GM10248 (cell line): ENCODE measurements around the gene CABP1.
"Not testable (repeated sequence)": the region's sequence is repeated elsewhere in the genome, so short reads cannot be mapped to it uniquely, and the experiment has no call there.

Experiments used
- CTCF ChIA-PET: fragments of 300-600 bp; sonication (Branson Sonifier 250); formaldehyde crosslinking; extraction: SDS; loops from one replicate; lab custom pipeline; 2021; ENCODE audit warnings: antibody characterized with exemption; lab: Yijun Ruan, JAX
- POLR2A ChIA-PET: fragments of 350-650 bp; sonication (Branson Sonifier 250); formaldehyde crosslinking; extraction: SDS; loops from one replicate; lab custom pipeline; 2020; ENCODE audit warnings: antibody characterized with exemption; lab: Yijun Ruan, JAX
- DNase-seq: peaks from one replicate; pipeline ENCODE4 v3.0.0; 2012; ENCODE audit errors: extremely low spot score
- CTCF ChIP-seq: IDR thresholded peaks from 2 replicates; pipeline ENCODE4 v1.5.1; 2012; ENCODE audit warnings: mild to moderate bottlenecking, low read depth; ENCODE audit errors: extremely low read depth, missing control alignments, control extremely low read depth

CABP1 gene

GRCh38 chr12:120666571-120667390, 26.4 kb downstream of the CABP1 start:
- ChIA-PET POLR2A (no interaction called here), CTCF (interaction anchor here (2.3 to 2.6 kb wide), 3 partner anchors 12 to 20 kb away, joined by 6 to 13 read pairs (median 8); no protein-coding TSS in a partner anchor)
- TF ChIP-seq CTCF = no peak
- no peak for DNase-seq

DNA sequence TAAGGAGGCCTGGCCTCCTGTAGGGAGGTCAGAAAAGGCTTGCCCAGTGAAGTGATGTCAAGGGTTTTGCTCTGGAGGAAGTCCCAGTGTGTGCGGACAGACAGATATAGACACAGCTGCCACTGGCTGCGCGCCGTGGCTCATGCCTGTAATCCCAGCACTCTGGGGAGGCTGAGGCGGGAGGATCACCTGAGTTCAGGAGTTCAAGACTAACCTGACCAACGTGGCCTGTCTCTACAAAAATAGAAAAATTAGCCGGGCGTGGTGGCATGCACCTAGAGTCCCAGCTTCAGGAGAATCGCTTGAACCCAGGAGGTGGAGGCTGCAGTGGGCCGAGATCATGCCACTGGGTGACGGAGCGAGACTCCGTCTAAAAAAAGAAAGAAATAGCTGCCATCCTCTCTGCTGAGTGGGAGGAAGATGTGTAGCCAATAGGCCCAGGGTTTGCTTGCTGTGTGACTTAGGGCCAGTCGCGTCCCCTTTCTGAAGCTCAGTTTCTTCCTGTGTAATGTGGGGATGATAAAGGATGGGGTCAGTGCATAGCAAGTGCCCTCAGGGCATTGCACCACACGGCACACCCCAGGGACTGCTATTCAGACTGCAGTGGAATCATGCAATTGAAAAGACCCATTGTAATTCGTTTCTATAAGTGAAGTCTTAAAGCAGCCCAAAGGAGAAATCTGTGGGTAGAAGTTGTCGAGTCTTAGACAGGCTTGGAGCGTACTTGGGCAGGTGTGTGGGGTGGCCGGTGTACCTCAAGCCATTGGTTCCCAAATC, 27.9 kb downstream of the CABP1 start:
- no peak for TF ChIP-seq CTCF
- ChIA-PET CTCF (interaction anchor here (0.6 to 8.6 kb wide), 6 partner anchors 13 to 85 kb away, joined by 3 to 96 read pairs (median 7); no protein-coding TSS in a partner anchor), POLR2A (no interaction called here)
- no peak for DNase-seq

- no peak for DNase-seq
- ChIA-PET POLR2A (no interaction called here), CTCF (interaction anchor here (0.6 to 8.6 kb wide), 9 partner anchors 8 to 86 kb away, joined by 3 to 96 read pairs (median 3); no protein-coding TSS in a partner anchor)
- no peak for TF ChIP-seq CTCF
Measured at GRCh38 chr12:120668868-120669840, 28.7 kb downstream of the CABP1 start.

GRCh38 chr12:120670237-120670636, 29.8 kb downstream of the CABP1 start:
- DNase-seq, POLR2A ChIA-PET: not testable (repeated sequence)
- CTCF ChIA-PET = interaction anchor here (0.9 to 8.6 kb wide), 9 partner anchors 8 to 25 kb away, joined by 3 to 96 read pairs (median 3); partner anchors contain the start of gene MLEC

DNA sequence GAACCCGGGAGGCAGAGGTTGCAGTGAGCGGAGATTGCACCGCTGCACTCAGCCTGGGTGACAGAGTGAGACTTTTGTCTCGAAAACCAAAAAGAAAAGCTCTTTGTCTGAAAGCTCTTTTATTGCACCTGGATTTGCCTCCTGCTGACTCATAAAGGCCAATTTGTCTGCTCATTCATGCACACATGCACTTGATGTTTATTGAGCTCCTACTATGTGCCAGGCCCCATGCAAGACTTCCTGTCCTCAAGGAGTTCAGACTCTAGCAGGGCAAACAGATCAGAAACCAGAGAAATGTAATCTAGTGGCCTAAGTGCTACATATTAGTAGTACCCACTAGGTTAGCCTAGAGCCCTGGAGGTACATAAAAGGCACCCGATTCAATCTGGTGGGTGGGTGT, 30.2 kb downstream of the CABP1 start:
- DNase-seq = no peak
- ChIA-PET CTCF (interaction anchor here (0.9 to 8.6 kb wide), 8 partner anchors 9 to 24 kb away, joined by 3 to 96 read pairs (median 3); partner anchors contain the start of gene MLEC), POLR2A (no interaction called here)
- no peak for TF ChIP-seq CTCF

DNA sequence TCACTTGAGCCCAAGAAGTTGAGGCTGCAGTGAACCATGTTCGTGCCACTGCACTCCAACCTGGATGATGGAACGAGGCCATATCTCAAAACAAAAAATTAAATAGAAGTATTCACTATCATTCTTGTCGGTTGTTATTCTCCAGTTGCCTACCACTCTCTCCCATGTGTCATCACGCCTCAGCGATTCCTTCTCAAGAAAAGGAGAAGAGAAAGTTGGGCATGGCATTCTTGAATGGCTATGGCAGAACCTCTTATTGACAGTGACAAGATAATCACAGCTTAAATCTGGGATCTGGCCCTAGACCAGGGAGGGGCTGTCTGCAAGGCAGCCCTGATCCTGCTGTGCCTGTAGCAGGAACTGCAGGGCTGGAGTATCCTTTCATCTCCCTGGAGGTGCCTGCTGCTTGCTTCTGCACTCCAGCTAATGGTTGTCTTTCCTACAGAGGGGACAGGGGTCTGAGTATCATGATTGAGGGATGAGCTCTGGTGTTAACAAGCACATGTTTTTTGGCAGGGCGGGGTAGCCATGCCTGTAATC, 33.7 kb downstream of the CABP1 start:
- TF ChIP-seq CTCF = no peak
- ChIA-PET POLR2A (no interaction called here), CTCF (interaction anchor here (1.3 to 8.6 kb wide), 2 partner anchors 12 to 26 kb away, joined by 3 to 96 read pairs; partner anchors contain the start of gene MLEC)

More for the DNA sequence above, 33.7 kb downstream of the CABP1 start:
- no peak for DNase-seq
